Thoracic aorta (tissue), 2 donors: ENCODE results near the gene C1orf210. TPM values are rescaled to one million over a fixed set of nuclear protein-coding genes. Genes with fewer than 3 reads are reported as not detected.

Experiments
- ATAC-seq: fragments of 150-250 bp; one replicate; pipeline ENCODE4 v1.8.0; 2017; ENCODE audit warnings: low read depth; ENCODE audit not compliant: insufficient number of reproducible peaks, low FRiP score
- DNase-seq: peaks from one replicate; pipeline ENCODE4 v3.0.0-alpha.2; 2020; ENCODE audit warnings: low spot score
- H3K27ac ChIP-seq, 2 donors: fragments of 200-600 bp; sonication (generic); 1 replicate in 1 of 2; 2 replicates in 1 of 2; pipeline ENCODE4 v1.5.1; 2016; ENCODE audit warnings: mild to moderate bottlenecking in 2 of 2, moderate library complexity in 2 of 2
- H3K27me3 ChIP-seq: fragments of 200-600 bp; sonication (generic); replicated peaks from 2 replicates; pipeline ENCODE4 v1.6.0; 2016; ENCODE audit warnings: mild to moderate bottlenecking; ENCODE audit not compliant: insufficient read depth
- H3K36me3 ChIP-seq: fragments of 200-600 bp; sonication (generic); one replicate; pipeline ENCODE4 v1.5.1; 2016
- H3K4me1 ChIP-seq, 2 donors: fragments of 200-600 bp; sonication (generic); 1 replicate in 1 of 2; 2 replicates in 1 of 2; pipeline versions ENCODE4 v1.5.1 to v1.6.0; 2016; ENCODE audit warnings: low read depth in 2 of 2, mild to moderate bottlenecking in 1 of 2; ENCODE audit not compliant: control insufficient read depth in 1 of 2
- H3K4me3 ChIP-seq: fragments of 200-600 bp; sonication (generic); 2 replicates; pipeline ENCODE4 v1.5.1; 2016; ENCODE audit warnings: mild to moderate bottlenecking
- H3K9me3 ChIP-seq: fragments of 200-600 bp; sonication (generic); 2 replicates; pipeline ENCODE4 v1.5.1; 2016
- total RNA-seq, 2 donors: library from RNA; depleted of rRNA; stranded (reverse); fragments of >200 nt; gene quantifications; one replicate each; pipeline versions ENCODE4 v1.1.0 to v1.2.3, GENCODE V29; 2016
- TF ChIP-seq, protein P1 (sequence below): fragments of 200-600 bp; sonication (generic); IDR thresholded peaks from one replicate; pipeline ENCODE4 v1.5.1; 2019; ENCODE audit warnings: antibody characterized with exemption

C1orf210 gene
- total RNA-seq, 2 donors from 2014 or later = not detected

GRCh38 chr1:43306688-43307457 is 21.5 kb upstream of the C1orf210 start:
- DNase-seq = no peak
- no peaks in the 10 kb centered on the region for H3K36me3 ChIP-seq

GRCh38 chr1:43305926-43306687 is 20.7 kb upstream of the C1orf210 start:
- H3K4me3 ChIP-seq = no peak overlapping the region
- H3K27me3 ChIP-seq = no peaks in the 10 kb centered on the region
- no peak overlapping the region for H3K27ac ChIP-seq
- ATAC-seq = no peak
- no peaks in the 10 kb centered on the region for H3K4me1 ChIP-seq
- H3K36me3 ChIP-seq = no peaks in the 10 kb centered on the region
- TF ChIP-seq, protein P1, sequence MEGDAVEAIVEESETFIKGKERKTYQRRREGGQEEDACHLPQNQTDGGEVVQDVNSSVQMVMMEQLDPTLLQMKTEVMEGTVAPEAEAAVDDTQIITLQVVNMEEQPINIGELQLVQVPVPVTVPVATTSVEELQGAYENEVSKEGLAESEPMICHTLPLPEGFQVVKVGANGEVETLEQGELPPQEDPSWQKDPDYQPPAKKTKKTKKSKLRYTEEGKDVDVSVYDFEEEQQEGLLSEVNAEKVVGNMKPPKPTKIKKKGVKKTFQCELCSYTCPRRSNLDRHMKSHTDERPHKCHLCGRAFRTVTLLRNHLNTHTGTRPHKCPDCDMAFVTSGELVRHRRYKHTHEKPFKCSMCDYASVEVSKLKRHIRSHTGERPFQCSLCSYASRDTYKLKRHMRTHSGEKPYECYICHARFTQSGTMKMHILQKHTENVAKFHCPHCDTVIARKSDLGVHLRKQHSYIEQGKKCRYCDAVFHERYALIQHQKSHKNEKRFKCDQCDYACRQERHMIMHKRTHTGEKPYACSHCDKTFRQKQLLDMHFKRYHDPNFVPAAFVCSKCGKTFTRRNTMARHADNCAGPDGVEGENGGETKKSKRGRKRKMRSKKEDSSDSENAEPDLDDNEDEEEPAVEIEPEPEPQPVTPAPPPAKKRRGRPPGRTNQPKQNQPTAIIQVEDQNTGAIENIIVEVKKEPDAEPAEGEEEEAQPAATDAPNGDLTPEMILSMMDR = no peak
- H3K9me3 ChIP-seq = no peaks in the 10 kb centered on the region
- no peak for DNase-seq

More at GRCh38 chr1:43306688-43307457, 21.5 kb upstream of the C1orf210 start:
- H3K4me3 ChIP-seq = no peak overlapping the region
- no peak overlapping the region for H3K27ac ChIP-seq
- H3K27me3 ChIP-seq = no peaks in the 10 kb centered on the region
- ATAC-seq = no peak
- no peaks in the 10 kb centered on the region for H3K4me1 ChIP-seq
- TF ChIP-seq, protein P1 = no peak
- H3K9me3 ChIP-seq = no peaks in the 10 kb centered on the region

DNA sequence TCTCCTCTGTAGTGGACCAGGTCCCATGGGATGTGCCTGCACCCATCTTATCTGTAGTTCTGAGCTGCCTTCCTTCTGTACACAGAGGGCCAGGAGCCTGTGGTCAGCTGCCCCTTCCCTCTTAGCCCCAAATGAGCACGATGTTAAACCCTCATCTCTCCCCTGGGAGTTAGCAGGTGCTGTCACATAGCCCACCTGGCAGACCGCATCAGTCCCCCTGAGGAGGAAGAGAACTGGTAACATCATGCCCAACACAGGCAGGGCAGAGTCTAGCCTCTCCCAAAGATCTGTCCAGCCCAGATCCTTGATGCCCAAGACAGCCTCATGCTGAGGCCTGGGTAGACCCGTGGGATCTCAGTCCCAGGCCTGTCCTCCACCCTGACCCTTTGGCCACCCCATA is 20.1 kb upstream of the C1orf210 start:
- Histone ChIP-seq H3K9me3 (no peaks in the 10 kb centered on the region), H3K36me3 (no peaks in the 10 kb centered on the region), H3K27ac (no peak overlapping the region), H3K27me3 (no peaks in the 10 kb centered on the region), H3K4me3 (no peak overlapping the region), H3K4me1 (no peaks in the 10 kb centered on the region)
- TF ChIP-seq, protein P1 = no peak
- DNase-seq (no peak), ATAC-seq (no peak)

DNA sequence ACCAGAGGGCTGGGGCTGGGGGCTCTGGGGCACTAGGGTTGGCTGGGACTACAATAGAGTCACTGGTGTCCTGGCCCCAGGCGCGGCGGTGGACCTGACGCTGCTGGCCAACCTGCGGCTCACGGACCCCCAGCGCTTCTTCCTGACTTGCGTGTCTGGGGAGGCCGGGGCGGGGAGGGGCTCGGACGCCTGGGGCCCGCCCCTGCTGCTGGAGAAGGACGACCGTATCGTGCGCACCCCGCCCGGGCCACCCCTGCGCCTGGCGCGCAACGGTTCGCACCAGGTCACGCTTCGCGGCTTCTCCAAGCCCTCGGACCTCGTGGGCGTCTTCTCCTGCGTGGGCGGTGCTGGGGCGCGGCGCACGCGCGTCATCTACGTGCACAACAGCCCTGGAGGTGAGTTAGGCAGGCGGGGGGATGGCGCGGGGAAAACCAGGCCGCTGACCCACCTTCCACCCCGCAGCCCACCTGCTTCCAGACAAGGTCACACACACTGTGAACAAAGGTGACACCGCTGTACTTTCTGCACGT is 19.5 kb upstream of the C1orf210 start:
- H3K27ac ChIP-seq = no peak overlapping the region
- DNase-seq (no peak), ATAC-seq (no peak)
- no peak overlapping the region for H3K4me3 ChIP-seq
- no peaks in the 10 kb centered on the region for H3K4me1 ChIP-seq
- TF ChIP-seq, protein P1 = no peak
- H3K27me3 ChIP-seq = no peaks in the 10 kb centered on the region
- no peaks in the 10 kb centered on the region for H3K9me3 ChIP-seq
- no peaks in the 10 kb centered on the region for H3K36me3 ChIP-seq

GRCh38 chr1:43304314-43304681 is 18.9 kb upstream of the C1orf210 start:
- H3K4me3 ChIP-seq = no peak overlapping the region
- H3K27me3 ChIP-seq = no peaks in the 10 kb centered on the region
- no peaks in the 10 kb centered on the region for H3K4me1 ChIP-seq
- DNase-seq (no peak), ATAC-seq (no peak)
- H3K9me3 ChIP-seq = no peaks in the 10 kb centered on the region
- no peaks in the 10 kb centered on the region for H3K36me3 ChIP-seq
- H3K27ac ChIP-seq = no peak overlapping the region
- TF ChIP-seq, protein P1 = no peak
